ENCODE data around the gene ERBIN.
"Not testable (repeated sequence)": the region's sequence is repeated elsewhere in the genome, so short reads cannot be mapped to it uniquely, and the experiment has no call there.

ERBIN gene

DNA sequence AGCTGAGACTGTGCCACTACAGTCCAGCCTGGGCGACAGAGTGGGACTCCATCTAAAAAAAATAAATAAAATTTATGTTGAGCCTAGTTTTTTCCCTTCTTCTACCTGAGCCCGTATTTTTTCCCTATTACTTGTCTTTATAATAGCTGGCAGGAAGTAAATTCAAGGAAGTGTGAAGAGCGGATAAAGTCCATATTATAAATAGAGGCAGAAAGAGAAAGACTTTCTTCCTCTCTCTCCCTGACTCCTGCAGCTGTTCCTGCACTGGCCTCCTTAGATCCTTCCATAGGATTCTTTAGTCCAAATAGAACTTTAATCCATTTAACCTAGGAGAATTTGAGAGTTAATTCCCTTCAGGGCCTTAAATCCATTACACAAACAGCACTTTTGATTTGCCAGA is 10.3 kb upstream of the ERBIN start:
- no peak for DNase-seq

DNA sequence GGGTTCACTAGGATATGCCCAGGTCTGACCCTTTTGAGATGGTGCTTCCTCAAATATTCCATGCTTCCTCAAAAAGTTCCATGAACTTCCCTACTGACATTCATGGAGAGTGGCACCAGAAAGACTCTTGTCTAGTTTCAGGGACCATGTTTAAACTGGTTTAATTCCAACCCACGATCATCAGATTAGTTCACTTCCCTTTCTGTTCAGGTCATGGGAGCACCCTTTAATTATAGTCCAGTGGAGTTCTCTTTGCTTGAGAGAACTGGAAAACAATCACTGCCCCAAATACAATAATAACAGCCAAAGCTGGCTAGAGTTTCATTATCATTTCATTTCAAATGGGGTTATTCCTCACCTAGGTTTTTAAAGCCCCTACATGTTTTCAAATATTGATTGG is 9.7 kb upstream of the ERBIN start:
- no peak for DNase-seq

DNA sequence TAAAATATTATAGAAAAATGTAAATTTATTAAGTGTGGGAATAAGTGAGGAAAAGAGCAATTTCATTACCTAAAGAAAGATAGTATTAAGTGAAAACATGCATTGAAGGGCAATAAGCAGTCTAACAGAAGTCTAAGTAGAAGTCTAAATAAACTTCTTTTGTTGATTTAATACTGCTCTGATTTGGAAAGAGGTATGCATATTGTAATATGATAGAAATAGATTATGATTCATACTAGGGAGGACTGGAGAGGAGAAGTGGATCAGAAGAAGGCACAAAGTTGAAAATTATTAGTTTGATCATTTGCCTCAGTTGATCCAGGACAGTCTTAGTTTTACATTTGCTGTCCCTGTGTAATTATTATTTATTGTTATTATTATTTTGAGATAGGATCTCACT is 6.6 kb upstream of the ERBIN start:
- no peak for DNase-seq

DNA sequence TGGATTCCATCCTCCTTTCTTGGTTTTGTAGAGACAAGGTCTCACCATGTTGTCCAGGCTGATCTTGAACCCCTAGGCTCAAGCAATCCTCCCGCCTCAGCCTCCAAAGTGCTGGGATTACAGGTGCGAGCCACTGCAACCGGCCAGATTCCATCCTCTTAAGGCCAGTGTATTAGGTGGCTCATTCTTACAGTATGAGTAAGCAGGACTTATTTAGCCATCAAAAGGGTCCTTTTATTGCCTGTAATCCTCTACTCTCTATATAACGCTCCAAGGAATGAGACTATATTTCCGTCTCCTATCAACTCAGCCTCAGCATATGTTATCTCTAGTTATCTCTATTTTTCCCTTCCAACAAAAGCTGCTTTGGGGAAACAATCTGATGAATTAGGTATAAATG is 3.0 kb upstream of the ERBIN start:
- DNase-seq: no peak

DNA sequence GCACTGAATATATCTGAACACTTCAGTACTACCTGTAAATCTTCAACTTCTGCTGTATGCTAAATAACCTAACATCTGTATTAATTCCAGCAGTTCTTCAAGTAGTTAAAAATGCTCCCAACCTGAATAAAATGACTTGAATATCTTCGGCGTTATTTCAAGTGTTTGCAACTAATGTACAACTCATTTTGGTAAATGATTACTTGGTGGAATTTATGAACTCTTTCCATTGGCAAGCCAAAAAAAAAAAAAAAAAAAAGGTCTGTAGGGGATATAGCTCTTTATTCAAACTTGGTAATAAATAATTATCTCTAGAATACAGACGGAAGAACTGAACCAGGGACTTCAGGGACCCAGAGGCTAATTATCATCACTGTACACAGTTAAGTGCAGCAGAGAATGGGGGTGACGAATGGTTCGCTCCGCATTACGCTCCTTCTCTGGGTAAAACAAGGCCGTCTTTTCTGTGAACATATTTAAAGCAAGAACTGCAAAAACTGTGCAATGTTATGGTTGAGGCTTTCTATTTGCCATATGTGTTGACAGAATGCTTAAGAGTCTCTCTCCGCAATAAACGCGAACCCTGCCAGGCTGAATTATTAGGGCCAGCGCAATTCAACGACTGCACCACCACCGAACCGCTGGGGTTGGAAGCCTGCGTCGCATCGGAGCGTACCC is 1.9 kb upstream of the ERBIN start:
- no peak for DNase-seq

DNA sequence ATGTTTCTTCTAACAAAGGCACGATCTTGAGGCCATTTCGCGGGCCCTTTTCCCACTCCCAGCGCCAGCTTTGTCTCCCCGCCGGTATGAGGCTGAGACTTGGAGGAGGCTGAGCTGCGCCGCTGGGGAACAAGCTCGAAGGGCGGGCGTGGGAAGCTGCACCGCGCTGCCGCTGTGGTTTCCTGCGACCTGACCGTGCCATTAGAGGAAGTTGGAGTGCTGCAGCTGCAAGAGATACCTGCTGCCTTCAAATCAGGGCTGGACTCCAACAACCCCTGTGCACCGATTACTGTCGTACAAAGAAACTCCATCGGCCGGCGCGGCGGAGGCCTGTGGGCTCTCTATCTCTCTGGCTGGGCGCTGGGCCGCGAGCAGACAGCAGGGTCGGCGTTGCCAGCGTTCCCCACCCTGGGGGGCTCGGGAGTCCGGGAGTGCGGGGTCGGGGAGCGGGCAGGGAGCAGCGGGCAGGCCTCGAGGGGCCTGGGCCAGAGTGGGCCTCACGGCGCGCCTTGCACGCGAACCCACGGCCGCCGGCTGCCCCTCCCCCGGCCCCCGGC is 1.3 kb upstream of the ERBIN start:
- peak; percentile 32 to 90 for DNase-seq

DNA sequence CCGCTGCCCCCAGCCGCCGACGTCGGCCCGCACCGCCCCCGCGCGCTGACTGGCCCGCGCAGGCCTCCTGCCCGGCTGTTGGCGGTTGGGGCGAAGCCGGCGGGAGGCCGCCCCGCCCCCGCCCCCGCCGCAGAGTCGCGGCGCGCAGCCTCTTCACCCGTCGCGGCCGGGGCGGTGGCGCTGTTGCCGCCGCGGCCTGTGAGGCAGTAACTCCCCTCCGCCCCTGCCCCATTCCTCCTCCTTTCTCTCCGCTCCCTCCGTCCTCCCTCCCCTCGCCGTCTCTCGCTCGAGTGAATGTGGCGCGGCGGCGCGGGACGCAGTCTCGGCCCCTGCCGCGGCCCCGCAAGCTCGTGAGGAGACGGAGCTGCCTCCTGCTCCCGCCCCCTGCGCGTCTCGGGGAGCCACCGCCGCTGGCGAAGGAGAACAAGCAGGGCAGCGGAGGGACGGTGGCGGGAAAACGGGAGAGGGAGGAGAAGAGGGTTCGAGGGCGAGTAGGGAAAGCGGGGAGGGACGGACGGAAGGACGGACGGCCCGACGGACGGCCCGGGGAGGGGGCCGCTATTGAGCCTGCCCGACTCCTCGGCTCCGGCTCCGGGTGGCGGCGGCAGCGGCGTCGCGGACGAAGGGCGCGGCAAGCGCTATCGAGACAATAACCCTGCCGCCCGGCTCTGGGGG is 637 bp upstream of the ERBIN start:
- DNase-seq: peak; percentile 84 to 85

DNA sequence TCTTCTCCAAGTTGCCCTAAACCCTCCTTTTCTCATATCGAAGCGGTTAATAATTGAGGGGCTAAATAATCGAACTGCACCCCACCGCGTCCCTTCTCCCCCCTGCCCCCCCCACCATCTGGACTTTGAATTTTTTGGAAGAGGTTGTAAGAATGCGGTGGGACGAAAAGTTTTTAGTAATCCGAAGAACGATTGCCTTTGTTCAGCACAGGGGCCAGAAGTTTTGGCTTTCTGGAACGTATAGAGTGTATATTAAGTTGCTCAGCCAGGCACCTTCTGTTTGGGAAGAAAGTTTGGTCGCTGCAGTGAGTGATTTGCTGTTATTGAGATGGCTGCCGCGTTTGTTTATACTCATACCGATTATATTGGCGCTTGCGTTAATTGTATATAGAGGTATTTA is 518 bp downstream of the ERBIN start:
- DNase-seq: no peak

DNA sequence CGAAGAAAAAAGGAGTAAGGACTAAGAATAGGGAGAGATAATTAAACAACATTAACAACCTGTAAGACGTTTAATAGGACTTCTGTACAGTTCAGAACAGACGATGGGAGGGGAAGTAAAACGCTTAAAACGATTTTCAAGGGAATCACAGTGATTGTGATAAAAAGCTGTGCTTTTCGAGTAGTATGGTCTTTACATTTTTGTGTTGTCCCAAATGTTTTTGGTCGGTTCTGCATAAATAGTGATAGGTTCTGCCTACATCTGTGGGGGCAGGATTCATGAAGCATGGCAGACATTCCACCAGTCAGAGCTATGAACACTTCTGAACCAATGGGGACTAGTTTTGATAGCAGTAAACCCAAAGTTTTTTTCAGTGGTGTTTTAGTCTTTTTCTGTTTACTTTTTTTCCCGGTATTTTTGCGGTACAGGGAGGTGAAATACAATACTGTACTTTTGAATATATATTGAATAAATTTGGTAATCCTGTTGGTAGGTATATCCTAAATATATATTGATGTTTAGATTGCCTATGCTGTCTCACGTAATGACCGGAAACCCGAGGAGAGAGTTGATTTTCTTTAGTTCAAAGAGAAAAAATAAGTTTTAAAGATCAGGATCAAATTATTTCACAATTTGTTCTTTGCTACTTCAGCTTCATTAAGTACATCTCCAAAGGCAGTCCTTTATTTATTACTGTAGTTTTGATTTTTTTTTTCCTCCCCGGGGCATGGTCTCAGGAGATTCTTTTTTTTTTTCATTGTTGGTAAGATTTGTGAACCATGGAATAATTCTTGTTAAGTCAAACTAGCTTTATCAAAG is 1.3 kb downstream of the ERBIN start:
- no peak for DNase-seq

DNA sequence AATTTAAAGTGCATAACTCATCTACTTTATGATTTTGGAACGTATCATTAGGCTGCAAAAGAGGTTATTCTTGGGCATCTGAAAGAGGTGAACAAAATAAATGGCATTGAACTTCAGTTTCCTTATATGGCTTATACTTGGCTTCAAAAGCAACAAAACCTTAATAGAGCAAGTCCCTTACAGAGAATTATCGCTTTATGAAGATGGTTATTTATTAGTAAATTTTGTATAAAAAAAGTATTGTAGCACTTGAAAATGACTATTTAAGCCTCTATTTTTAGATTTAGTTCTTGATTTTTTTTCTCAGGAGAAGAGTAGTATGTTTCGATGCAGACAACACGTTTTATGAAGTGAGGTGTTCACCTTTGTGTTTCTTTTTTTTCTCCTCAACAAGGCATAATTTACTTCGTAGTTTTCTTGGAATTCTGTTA is 2.0 kb downstream of the ERBIN start:
- no peak for DNase-seq

DNA sequence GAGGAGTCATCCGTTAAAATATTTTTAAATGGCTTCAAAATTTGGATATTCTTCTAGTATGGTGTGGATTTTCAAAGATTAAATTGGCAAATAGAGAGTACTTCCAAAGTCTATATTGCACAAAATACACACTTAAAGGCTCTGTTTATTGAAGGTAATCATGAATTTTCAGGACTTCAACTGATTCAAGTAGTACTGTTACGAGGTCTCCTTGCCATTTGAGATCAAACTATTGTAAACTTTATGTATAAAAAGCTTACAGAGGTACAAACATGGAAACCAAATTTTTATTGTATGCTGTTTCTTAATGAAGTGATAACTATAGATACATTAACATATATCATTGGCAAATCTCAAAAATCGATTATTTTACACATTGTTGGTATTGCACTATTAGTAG is 2.5 kb downstream of the ERBIN start:
- no peak for DNase-seq

DNA sequence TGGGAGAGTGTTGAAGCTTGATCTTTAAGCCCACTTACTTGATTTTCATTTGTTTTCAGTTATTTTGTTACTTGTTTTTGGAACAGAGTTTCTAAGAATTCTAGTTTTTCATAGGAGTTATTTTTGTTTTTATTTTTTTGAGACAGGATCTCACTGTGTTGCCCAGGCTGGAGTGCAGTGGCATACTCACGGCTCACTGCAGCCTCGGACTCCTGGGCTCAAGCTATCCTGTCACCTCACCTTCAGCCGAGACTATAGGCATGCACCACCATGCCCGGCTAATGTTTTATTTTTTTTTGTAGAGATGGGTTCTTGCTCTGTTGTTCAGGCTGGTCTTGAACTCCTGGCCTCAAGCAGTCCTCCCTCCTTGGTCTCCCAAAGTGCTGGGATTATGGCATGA is 6.3 kb downstream of the ERBIN start:
- DNase-seq: no peak

DNA sequence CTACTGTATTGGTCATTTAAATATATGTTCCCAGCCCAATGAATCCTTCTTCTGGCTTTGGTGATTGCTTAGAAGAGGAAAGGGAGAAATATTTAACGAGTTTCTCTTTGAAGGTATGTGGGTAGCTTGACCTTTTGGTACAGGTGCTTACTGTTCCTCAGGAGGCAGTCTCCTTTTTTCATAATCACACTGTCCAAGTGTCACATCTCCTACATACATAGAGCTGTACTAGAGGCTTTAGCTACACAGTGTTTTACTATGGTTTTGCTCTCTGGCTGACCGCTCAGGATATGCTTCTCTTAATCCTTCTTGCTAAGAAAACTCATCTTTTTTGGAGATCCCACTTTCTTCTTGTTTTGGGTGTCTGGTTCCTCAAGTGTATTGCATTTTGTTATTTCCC is 6.9 kb downstream of the ERBIN start:
- no peak for DNase-seq

DNA sequence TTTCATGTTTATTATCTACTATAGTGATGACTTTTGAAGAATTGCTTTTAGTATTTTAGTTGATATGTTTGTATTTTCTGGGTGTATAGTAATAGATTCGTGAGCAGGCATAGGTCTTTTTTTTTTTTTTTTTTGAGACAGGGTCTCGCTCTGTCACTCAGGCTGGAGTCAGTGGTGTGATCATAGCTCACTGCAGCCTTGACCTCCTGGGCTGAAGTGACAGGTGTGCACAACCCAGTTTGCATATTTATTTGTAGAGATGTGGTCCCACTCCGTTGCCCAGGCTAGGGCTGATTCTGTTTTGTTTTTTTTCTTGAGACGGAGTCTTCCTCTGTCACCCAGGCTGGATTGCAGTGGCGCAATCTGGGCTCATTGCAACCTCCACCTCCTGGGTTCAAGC is 11.9 kb downstream of the ERBIN start:
- no peak for DNase-seq

DNA sequence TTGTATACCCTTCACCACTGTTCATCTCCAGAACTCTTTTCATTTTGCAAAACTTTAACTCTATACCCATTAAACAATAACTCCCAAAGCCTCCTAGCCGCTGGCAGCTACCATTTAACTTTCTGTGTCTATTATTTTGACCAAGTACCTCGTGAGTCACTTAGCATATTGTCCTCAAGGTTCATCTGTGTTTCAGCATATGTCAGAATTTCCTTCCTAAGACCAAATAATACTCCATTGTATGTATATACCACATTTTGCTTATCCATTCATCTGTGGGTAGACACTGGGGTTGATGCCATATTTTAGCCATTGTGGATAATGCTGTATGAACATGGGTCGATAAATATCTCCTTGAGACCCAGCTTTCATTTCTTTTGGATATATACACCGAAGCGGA is 17.4 kb downstream of the ERBIN start:
- no peak for DNase-seq

DNA sequence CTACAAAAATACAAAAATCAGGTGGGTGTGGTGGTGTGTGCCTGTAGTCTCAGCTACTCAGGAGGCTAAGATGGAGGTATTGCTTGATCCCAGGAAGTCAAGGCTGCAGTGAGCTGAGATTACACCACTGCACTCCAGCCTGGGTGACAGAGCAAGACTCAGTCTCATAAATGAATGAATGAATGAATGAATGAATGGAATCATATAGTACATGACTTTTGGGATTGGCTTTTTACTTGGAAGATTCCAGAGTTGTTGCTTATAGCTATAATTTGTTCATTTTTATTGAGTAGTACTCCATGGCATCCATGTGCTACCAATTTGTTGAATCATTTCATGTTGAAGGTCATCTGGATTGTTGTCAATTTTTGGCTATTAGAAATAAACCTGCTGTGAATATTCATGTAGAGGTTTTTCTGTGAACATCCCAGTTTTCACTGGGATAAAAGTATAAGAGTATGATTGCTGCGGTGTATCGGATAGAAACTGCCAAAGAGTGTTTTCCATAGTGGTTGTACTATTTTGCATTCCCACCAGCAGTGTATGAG is 19.9 kb downstream of the ERBIN start:
- DNase-seq: no peak

DNA sequence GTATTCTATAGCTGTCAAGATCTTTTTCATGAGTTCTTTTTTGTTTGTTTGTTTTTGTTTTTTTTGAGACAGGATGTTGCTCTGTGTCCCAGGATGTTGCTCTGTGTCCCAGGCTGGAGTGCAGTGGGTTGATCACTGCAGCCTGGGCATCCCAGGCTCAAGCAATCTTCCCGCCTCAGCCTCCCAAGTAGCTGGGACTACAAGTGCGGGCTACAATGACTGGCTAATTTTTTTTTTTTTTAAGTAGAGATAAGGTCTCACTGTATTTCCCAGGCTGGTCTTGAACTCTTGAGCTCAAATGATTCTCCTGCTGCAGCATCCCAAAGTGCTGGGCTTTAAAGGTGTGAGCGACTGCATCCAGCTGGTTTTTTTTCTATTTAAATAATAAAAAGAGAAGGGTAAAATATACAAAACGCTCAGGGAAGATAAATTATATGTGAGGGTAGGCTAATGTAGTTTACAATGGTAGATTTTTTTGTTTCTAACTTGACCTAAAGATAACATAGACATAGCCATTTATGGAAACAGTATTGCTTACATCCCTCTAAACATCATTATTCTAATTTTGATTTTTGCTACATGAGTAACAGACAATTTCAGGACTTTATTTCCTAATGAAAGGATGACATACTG is 21.9 kb downstream of the ERBIN start:
- no peak for DNase-seq

DNA sequence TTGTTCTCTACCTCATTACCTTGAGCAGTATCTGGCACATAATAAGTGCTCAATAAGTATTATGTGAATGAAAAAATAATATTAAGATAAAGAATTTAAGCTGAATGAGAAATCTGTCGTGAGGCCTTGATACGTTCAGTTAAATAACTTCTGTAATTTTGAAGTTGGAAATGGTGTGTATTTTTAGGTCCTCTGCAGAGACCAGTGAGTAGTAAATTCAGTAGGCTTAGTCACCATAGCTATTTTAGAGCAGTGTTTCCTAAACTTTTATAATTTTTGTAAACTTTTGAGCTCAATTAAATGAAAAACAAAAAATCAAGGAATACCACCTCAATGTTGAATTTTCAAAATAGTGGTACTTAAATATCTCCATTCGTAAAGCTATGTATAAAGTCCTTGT is 25.0 kb downstream of the ERBIN start:
- DNase-seq: no peak

DNA sequence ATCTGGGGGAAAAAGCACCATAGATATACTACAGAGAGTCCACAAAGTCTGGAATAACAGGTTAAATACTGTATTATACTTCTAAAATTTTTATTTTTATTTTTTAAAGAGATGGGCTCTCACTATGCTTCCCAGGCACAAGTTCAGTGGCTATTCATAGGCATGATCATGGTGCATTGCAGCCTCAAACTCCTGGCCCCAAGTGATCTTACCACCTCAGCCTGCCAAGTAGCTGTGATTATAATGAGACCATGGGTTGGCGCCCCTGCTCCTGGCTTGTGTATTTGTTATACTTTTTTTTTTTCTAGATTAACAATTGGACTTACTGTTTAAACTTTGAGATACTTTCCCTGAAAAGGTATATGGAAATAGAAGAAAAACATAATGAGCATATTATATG is 25.9 kb downstream of the ERBIN start:
- DNase-seq: no peak

DNA sequence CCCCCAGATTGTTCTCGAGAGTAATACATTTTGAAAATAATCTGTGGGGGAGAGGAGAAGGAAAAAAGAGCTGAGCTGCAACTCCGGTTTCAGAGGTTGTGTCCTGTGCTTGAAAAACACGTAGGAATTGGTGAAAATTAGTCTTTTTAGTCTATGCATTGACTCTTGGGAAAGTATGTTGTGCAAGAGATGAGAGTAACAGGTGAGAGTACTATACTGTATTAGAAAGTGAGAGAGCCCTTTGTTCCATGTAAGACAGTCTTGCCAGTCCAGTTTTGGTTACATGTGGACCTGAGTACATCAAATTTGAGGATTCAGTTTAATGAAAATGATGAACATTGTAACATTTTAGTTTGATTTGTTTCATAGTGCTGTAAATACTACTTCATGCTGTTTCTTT is 27.8 kb downstream of the ERBIN start:
- no peak for DNase-seq

DNA sequence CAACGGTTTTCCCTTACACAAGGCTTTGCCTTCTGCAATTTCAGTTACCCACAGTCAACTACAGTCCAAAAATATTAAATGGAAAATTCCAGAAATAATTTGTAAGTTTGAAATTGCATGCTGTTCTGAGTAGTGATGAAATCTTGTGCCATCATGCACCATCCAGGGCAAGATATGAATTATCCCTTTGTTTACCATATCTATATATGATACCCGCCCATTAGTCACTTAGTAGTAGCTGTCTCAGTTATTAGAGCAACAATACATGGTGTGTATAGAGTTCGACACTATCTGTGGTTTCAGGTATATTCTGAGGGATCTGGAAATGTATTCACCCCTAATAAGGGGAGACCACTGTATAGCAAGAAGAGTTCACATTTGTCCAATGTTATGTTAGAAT is 29.4 kb downstream of the ERBIN start:
- DNase-seq: no peak

DNA sequence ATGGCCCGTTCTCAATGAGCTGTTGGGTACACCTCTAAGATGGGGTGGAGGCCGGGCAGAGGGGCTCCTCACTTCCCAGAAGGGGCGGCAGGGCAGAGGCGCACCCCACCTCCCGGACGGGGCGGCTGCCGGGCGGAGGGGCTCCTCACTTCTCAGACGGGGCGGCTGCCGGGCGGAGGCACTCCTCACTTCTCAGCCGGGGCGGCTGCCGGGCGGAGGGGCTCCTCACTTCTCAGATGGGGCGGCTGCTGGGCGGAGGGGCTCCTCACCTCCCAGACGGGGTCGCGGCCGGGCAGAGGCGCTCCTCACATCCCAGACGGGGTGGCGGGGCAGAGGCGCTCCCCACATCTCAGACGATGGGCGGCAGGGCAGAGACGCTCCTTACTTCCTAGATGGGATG is 31.3 kb downstream of the ERBIN start:
- not testable (repeated sequence) for DNase-seq

DNA sequence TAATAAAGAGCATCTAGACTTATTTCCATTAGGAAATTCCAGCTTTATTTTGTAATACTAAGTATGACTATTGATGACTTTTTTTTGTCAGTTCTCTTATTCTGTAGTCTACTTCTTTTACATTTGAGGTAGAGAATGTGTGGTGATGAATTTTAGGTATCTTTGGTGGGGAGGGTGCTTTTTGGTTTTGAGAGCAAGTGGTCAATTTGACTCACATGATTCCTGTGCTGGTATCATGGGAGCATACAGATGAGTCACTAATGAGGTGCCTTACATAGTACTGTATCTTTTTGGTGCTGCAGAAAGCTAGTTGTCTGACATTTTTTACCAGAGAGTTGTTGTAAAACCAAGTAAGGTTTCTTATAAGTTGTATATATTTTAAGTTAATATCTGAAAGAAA is 35.3 kb downstream of the ERBIN start:
- no peak for DNase-seq

Data from NCI-H187 (cell line).